ENCODE results near the gene CHST7. TPM values are rescaled to one million over a fixed set of nuclear protein-coding genes. Genes with fewer than 3 reads are reported as not detected.

CHST7 gene
- total and polyA plus RNA-seq, 2 of the 13 experiments (the other 11 are each of a cell fraction or from before 2014, with no cell fraction given): 2.4 to 5.2 TPM

DNA sequence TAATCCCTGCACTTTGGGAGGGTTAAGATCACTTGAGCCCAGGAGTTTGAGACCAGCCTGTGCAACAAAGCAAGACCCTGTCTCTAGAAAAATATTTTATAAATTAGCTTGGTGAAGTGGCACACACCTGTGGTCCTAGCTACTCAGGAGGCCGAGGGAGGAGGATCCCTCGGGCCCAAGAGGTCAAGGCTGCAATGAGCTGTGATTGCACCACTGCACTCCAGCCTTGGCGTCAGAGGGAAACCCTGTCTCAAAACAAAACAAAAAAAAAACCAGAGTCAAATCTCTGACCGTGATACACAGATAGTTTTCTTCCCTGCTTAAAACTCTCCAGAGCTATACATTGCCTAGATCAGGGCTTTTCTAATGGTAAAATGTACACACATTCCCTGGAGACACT, 53.5 kb downstream of the CHST7 start:
- ChIA-PET CTCF (ENCODE audit: low intra/inter-chr PET ratio, low total read pairs) (no interaction called here), POLR2A (no interaction called here)
- no TSS peak for BruUV-seq (replicated peaks)
- TF ChIP-seq ZNF737 (CRISPR knock-in tag; IDR thresholded peaks at IDR 0.05; ENCODE audit: borderline replicate concordance) (no peak), ZNF747 (CRISPR knock-in tag; IDR thresholded peaks at IDR 0.05; ENCODE audit: borderline replicate concordance) (no peak)
- TF ChIP-seq, protein P1, sequence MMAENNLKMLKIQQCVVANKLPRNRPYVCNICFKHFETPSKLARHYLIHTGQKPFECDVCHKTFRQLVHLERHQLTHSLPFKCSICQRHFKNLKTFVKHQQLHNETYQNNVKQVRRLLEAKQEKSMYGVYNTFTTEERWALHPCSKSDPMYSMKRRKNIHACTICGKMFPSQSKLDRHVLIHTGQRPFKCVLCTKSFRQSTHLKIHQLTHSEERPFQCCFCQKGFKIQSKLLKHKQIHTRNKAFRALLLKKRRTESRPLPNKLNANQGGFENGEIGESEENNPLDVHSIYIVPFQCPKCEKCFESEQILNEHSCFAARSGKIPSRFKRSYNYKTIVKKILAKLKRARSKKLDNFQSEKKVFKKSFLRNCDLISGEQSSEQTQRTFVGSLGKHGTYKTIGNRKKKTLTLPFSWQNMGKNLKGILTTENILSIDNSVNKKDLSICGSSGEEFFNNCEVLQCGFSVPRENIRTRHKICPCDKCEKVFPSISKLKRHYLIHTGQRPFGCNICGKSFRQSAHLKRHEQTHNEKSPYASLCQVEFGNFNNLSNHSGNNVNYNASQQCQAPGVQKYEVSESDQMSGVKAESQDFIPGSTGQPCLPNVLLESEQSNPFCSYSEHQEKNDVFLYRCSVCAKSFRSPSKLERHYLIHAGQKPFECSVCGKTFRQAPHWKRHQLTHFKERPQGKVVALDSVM (CRISPR knock-in tag; IDR thresholded peaks at IDR 0.05): peak; percentile 69
- no peak overlapping the region for H3K4me2 ChIP-seq (ENCODE audit: low read depth, low read length)
- FAIRE-seq (no peak), DNase-seq (ENCODE audit: low spot score) (no peak), ATAC-seq (no peak)
- no peaks in the 10 kb centered on the region for H3K36me3 ChIP-seq (replicated peaks in 1 of 2; ENCODE audit: control insufficient read depth in 1 of 2, insufficient read depth in 2 of 2, low read length in 2 of 2)
- H3K9ac ChIP-seq (ENCODE audit: insufficient read depth, low read depth, low read length): no peak overlapping the region
- H3K4me1 ChIP-seq (ENCODE audit: insufficient read depth, low read length): peaks cover 12% of the 10 kb centered on the region
- H4K20me1 ChIP-seq (ENCODE audit: insufficient read depth, low read length): no peaks in the 10 kb centered on the region
- intact Hi-C loops (cut with micrococcal nuclease; ENCODE audit: unreplicated experiment) (no loop called here), in situ Hi-C loops (cut with HindIII; ENCODE audit: extremely low pct_ligation_motif_present, low pct_unique_long_range_greater_than_20kb) (no loop called here)
- no peaks in the 10 kb centered on the region for H3K9me3 ChIP-seq (ENCODE audit: low read length)
- no peak overlapping the region for H3K27ac ChIP-seq (ENCODE audit: extremely low read length, insufficient read depth, low read length)
- no peak overlapping the region for H2AFZ ChIP-seq (ENCODE audit: low read length)
- H3K4me3 ChIP-seq (replicated peaks in 1 of 3; ENCODE audit: insufficient read depth in 1 of 3, low read depth in 2 of 3, low read length in 3 of 3): no peak overlapping the region
- 65% methylated on average over 3 of the region's 4 CpGs for WGBS (ENCODE audit: low lambda C conversion rate)
- H3K79me2 ChIP-seq (ENCODE audit: insufficient read depth, low read length): no peaks in the 10 kb centered on the region
- no peaks in the 10 kb centered on the region for H3K27me3 ChIP-seq (ENCODE audit: control insufficient read depth in 1 of 2, insufficient read depth in 2 of 2, low read length in 2 of 2)

GRCh38 chrX:46627711-46628419, 54.3 kb downstream of the CHST7 start:
- Histone ChIP-seq H3K4me1 (ENCODE audit: insufficient read depth, low read length) (peaks cover 12% of the 10 kb centered on the region), H3K27me3 (ENCODE audit: control insufficient read depth in 1 of 2, insufficient read depth in 2 of 2, low read length in 2 of 2) (no peaks in the 10 kb centered on the region), H3K4me2 (ENCODE audit: low read depth, low read length) (no peak overlapping the region), H3K79me2 (ENCODE audit: insufficient read depth, low read length) (no peaks in the 10 kb centered on the region), H3K27ac (ENCODE audit: extremely low read length, insufficient read depth, low read length) (no peak overlapping the region), H3K36me3 (replicated peaks in 1 of 2; ENCODE audit: control insufficient read depth in 1 of 2, insufficient read depth in 2 of 2, low read length in 2 of 2) (no peaks in the 10 kb centered on the region), H3K9me3 (ENCODE audit: low read length) (no peaks in the 10 kb centered on the region), H3K9ac (ENCODE audit: insufficient read depth, low read depth, low read length) (no peak overlapping the region), H3K4me3 (replicated peaks in 1 of 3; ENCODE audit: insufficient read depth in 1 of 3, low read depth in 2 of 3, low read length in 3 of 3) (no peak overlapping the region), H4K20me1 (ENCODE audit: insufficient read depth, low read length) (no peaks in the 10 kb centered on the region), H2AFZ (ENCODE audit: low read length) (no peak overlapping the region)
- BruUV-seq (replicated peaks): no TSS peak
- CTCF ChIA-PET (ENCODE audit: low intra/inter-chr PET ratio, low total read pairs): no interaction called here
- intact Hi-C loops (cut with micrococcal nuclease; ENCODE audit: unreplicated experiment) (no loop called here), in situ Hi-C loops (cut with HindIII; ENCODE audit: extremely low pct_ligation_motif_present, low pct_unique_long_range_greater_than_20kb) (no loop called here)
- POLR2A ChIA-PET: no interaction called here
- no peak for DNase-seq (ENCODE audit: low spot score)
- no peak for ATAC-seq
- 88% methylated on average over 9 of the region's 10 CpGs for WGBS (ENCODE audit: low lambda C conversion rate)
- no peak for FAIRE-seq
- TF ChIP-seq, protein P2, sequence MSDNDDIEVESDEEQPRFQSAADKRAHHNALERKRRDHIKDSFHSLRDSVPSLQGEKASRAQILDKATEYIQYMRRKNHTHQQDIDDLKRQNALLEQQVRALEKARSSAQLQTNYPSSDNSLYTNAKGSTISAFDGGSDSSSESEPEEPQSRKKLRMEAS (IDR thresholded peaks at IDR 0.05): no peak
- TF ChIP-seq FOSL2 (CRISPR knock-in tag; IDR thresholded peaks at IDR 0.05): no peak
- TF ChIP-seq EED (CRISPR knock-in tag; IDR thresholded peaks at IDR 0.05): no peak
- TF ChIP-seq GTF3A (CRISPR knock-in tag; conservative IDR thresholded peaks at IDR 0.05): no peak
- TF ChIP-seq ATF4 (CRISPR knock-in tag; IDR thresholded peaks at IDR 0.05): no peak
- no peak for TF ChIP-seq NRL (CRISPR knock-in tag; IDR thresholded peaks at IDR 0.05; ENCODE audit: borderline replicate concordance)
- TF ChIP-seq, protein P3, sequence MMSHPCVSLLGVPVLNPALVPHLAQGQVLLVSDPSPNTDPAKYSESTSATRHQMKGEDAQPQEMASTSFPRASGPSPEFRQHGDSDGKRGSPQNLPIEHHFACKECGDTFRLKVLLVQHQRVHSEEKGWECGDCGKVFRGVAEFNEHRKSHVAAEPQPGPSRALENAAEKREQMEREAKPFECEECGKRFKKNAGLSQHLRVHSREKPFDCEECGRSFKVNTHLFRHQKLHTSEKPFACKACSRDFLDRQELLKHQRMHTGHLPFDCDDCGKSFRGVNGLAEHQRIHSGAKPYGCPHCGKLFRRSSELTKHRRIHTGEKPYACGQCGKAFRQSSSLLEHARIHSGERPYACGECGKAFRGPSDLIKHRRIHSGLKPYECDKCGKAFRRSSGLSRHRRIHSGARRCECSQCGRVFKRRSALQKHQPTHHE (CRISPR knock-in tag; IDR thresholded peaks at IDR 0.05; ENCODE audit: borderline replicate concordance): no peak
- no peak for TF ChIP-seq ZNF331 (CRISPR knock-in tag; IDR thresholded peaks at IDR 0.05)
- no peak for TF ChIP-seq ZNF670 (CRISPR knock-in tag; IDR thresholded peaks at IDR 0.05; ENCODE audit: borderline replicate concordance)
- TF ChIP-seq PHF8 (CRISPR knock-in tag; IDR thresholded peaks at IDR 0.05): no peak
- TF ChIP-seq ZSCAN30 (CRISPR knock-in tag; IDR thresholded peaks at IDR 0.05): no peak

Data from HepG2 (cell line).